Stimulated activated CD8-positive, alpha-beta memory T cell treated with anti-CD3 and anti-CD28 coated beads, Interleukin-2, amount 100 ng/mL, for 48 hours (primary cell): ENCODE measurements around the gene LMOD1.
"Not testable (repeated sequence)": the region's sequence is repeated elsewhere in the genome, so short reads cannot be mapped to it uniquely, and the experiment has no call there.

Source experiments
- DNase-seq, 2 donors: peaks; one replicate each; pipeline ENCODE4 v3.0.0-alpha.2; 2020; ENCODE audit warnings: low read depth in 2 of 2

Gene LMOD1

DNA sequence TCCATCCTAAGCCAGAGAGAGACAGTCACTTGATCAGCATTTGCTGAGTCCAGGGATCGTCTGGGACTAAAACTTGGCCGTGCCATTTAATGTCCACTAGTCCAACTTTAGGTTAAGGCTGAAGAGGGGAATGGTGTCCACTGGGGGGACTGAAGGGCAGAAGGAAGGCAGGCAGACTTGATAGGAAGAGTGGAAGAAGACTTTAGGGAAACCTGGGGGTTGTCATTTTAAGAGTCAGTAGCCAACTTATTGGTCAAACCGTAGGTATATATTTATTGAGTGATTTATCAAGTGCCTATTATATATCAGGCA lies 1.3 kb upstream of the LMOD1 start:
- DNase-seq = no peak

- no peak for DNase-seq
Measured at GRCh38 chr1:201945863-201946223, 505 bp downstream of the LMOD1 start.

GRCh38 chr1:201945157-201945556 lies 1.2 kb downstream of the LMOD1 start:
- no peak for DNase-seq

GRCh38 chr1:201944639-201945038 lies 1.7 kb downstream of the LMOD1 start:
- DNase-seq = no peak

- DNase-seq = no peak
Measured at GRCh38 chr1:201944002-201944401, 2.3 kb downstream of the LMOD1 start.

DNA sequence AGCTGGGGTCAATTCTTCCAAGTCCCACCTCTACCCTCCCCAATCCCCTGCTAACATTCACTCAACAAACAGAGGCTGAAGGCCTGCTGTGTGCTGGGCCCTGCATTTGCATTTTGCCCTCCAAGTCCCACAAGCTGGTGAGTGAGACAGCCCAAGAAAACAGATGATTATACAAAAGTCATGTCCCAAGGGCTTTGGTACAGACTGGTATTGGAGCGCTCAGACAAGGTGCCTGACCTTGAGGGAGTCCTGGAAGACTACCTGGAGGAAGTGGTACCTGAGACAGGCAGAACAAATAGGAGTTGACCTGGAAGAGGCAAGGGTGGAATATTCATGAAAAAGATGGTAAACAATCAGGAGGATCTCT lies 4.2 kb downstream of the LMOD1 start:
- no peak for DNase-seq

- DNase-seq = no peak
Measured at GRCh38 chr1:201941420-201942128, 4.8 kb downstream of the LMOD1 start.

DNA sequence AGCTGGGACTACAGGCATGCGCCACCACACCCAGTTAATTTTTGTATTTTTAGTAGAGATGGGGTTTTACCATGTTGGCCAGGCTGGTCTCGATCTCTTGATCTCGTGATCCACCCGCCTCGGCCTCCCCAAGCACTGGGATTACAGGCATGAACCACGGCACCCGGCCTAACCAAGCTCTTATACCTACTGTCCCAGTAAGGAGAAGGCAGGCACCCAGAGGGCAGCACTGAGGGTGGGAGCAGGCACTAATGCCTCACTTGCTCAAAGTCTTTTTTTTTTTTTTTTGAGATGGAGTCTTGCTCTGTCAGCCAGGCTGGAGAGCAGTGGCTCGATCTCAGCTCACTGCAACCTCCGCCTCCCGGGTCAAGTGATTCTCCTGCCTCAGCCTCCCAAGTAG lies 6.0 kb downstream of the LMOD1 start:
- DNase-seq = not testable (repeated sequence)

GRCh38 chr1:201939574-201939973 lies 6.8 kb downstream of the LMOD1 start:
- DNase-seq = no peak

GRCh38 chr1:201939148-201939547 lies 7.2 kb downstream of the LMOD1 start:
- DNase-seq = no peak

DNA sequence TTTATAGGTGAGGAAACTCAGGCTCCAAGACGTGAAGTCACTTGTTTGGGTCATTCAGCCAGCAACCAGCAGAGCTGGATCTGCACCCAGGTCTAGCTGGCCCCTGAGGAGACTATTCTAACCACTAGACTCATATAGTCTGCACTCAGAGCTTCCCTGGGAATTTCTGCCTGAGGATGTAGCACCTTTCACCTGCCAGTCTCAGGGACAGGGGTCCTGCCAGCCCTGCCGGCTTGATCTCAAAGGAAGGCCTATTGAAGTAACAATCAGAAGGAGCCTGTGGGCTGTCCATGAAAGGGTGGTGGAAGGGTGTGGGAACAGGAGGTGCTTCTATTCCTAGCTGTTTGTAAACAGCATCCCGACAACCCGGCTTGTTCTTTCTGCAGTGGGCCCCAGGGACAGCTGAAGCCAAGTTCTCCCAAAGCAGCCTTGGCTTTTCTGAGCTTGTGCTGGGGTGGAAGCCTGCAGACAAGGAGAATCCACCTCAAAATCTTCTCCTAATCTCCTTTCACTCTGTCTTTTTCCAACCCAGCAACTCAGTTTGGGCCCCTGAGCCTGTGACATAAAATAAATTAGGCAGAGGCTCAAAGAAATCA lies 7.8 kb downstream of the LMOD1 start:
- DNase-seq = no peak

- no peak for DNase-seq
Measured at GRCh38 chr1:201937624-201938213, 8.6 kb downstream of the LMOD1 start.

- no peak for DNase-seq
Measured at GRCh38 chr1:201933840-201934430, 12.4 kb downstream of the LMOD1 start.

DNA sequence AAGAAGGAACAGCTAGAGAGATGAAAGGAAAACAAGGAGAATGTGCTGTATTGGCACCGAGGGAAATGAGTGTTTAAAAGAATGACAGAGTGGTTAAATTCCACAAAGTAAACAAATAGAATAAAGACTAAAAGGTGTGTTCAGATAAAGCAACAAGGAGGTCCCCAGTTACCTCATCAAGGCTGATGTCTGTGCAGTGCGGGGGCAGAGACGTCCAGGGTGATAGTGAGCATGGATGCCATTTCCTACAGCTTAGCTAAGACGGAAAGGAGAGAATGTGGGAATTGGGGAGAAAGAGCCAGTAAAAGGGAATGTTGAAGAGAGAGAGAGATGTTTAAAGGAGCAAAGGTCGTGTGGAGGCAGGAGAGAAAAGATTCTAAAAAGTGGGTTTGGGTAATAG lies 15.5 kb downstream of the LMOD1 start:
- no peak for DNase-seq

- no peak for DNase-seq
Measured at GRCh38 chr1:201930137-201930536, 16.2 kb downstream of the LMOD1 start.

- DNase-seq = no peak
Measured at GRCh38 chr1:201928266-201928665, 18.1 kb downstream of the LMOD1 start.

DNA sequence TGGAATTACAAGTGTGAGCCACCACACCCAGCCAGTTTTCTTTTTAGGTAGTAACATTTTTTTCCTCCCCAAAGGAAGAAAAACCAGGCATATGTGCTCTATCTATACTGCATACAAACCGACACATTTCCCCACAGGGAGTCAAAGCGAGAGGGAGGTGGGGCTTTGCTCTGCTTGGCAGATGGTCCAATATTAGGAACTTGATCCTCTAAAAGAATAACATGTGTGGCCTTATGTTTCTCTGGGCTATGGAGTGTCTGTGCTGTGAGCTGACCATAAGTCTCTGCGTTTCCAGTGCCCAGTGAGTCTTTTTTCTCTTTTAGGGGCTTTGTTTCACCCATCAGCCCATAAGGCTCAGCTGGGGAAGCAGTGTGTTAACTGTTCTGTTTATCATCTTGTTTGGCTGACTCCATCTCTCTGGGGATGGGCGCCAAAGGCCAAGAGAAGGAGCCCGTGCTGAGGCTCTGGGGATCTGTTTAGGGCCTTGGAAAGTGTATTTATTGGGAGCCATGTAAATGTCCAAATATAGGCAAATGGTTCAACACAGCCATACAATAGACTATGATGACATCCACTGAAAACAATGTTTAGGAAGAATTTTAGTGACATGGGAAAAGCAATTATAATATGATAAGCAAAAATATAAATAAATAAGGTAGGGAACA lies 20.2 kb downstream of the LMOD1 start:
- DNase-seq = no peak

GRCh38 chr1:201925301-201925567 lies 21.1 kb downstream of the LMOD1 start:
- DNase-seq = no peak

DNA sequence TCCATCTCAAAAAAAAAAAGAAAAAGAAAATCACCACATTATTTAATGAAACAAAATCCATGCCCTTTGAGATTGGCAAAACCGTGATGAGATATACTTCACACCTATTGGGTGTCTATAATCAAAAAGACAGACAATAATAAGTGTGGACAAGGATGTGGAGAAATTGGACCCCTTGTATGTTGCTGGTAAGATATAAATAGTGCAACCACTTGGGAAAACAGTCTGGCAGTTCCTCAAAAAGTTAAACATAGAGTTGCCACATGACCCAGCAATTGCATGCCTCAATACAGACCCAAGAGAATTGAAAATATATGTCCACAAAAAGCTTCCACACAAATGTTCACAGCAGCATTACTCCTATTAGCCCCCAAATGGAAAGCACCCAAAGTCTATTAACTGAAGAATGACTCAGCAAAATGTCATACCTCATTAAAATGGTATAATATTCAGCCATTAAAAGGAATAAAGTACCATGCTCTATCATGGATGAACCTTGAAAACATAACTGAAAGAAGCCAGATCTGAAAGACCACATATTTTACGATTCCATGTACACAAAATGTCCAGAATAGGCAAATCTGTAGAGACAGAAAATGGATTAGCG lies 24.3 kb downstream of the LMOD1 start:
- no peak for DNase-seq

DNA sequence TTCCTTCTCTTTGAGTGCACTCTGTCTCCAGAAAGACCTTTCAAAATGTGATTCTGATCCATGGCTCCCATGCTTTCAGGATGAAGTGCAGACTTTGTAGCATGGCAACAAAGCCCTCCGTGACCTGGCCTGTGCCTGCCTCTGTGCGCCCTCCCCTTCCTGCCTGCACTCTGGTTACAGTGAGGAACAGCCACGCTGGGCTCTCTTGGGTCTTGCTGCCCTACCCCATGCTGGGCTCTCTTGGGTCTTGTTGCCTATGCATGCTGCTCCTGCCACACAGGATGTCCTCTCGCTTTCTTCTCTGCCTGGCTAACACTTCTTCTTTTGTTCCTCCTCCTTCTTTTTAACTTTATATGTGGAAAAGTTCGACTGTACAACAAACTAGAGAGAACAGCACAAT lies 28.0 kb downstream of the LMOD1 start:
- no peak for DNase-seq

- no peak for DNase-seq
Measured at GRCh38 chr1:201917362-201918033, 28.9 kb downstream of the LMOD1 start.

GRCh38 chr1:201916649-201917249 lies 29.6 kb downstream of the LMOD1 start:
- no peak for DNase-seq
